ENCODE data around the gene TPD52L1.

TPD52L1 gene

GRCh38 chr6:125312478-125312877, 158.9 kb downstream of the TPD52L1 start:
- DNase-seq = no peak

- DNase-seq = no peak
Measured at GRCh38 chr6:125312950-125313349, 159.4 kb downstream of the TPD52L1 start.
